GM18858 (cell line): ENCODE data around the gene CDYL.

Experiments used
- ATAC-seq: cut with Tn5 transposase; IDR thresholded peaks from one replicate; pipeline ENCODE4 v1.9.1; 2021; ENCODE audit not compliant: unreplicated experiment

Gene CDYL

DNA sequence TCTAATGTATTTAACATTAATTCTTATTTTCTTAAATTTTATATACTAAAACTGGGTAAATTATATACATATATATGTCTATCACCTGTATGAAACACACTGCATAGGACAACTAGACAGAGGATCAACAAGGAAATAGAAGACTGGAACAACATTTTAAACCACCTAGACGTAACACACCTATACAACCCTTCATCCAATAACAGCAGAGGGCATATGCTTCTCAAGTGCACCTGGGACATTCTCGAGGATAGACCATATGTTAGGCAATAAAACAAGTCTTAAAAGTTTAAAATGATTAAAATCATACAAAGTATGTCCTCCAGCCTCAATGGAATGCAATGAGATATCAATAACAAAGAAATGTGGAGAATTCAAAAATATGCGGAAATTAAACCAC is 182.4 kb downstream of the CDYL start:
- no peak for ATAC-seq

DNA sequence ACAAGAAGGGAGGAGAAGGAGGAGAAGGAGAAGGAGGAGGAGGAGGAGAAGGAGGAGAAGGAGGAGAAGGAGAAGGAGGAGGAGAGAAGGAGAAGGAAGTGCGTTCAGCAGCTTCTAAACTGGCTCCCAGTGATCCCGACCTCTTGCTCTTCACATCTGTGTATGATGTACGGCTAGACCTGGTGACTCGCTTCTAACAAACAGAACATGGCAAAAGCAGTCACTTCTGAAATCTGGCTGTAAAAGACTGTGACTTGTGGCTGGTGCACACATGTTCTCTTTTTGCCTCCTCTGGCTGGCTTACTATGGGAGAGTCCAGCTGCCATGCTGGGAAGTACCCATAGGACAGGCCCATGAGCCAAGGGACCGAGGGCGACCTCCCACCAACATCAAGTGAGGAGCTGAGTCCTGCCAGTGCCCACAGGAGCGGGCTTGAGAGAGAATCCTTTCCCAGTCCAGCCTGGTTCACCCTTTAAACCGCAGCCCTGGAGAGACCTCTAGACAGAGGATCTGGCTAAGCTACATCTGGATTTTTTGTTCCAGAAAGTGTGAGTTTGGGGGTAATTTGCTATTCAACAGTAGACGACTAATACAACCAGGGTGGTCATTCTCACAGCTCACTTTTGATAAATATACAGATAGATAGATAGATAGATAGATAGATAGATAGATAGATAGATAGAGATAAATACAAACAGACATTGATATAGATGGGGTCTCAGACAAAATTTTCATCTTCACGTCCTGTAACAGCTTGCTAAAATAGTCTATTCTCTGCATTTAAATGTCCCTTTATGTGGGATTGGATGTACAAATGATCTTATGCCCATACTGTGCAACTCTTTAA is 185.3 kb downstream of the CDYL start:
- no peak for ATAC-seq

DNA sequence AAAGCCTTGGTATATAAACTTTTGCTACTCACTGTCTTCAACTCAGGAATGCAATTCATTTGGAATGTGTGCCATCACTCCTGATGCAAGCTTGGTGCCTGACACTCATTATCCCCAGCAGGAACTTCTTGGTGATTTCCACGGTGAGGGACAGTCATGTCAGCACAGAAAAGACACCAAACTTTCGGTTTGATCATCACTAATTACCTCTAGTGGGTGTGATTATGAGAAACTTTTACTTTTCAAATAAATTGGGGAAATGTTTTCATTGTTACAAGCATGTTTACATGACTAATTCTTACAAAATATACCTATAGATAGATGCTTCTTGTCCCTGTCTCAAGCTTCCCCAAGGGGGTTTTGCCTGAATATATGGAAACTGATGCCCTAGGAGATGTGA is 186.7 kb downstream of the CDYL start:
- no peak for ATAC-seq

DNA sequence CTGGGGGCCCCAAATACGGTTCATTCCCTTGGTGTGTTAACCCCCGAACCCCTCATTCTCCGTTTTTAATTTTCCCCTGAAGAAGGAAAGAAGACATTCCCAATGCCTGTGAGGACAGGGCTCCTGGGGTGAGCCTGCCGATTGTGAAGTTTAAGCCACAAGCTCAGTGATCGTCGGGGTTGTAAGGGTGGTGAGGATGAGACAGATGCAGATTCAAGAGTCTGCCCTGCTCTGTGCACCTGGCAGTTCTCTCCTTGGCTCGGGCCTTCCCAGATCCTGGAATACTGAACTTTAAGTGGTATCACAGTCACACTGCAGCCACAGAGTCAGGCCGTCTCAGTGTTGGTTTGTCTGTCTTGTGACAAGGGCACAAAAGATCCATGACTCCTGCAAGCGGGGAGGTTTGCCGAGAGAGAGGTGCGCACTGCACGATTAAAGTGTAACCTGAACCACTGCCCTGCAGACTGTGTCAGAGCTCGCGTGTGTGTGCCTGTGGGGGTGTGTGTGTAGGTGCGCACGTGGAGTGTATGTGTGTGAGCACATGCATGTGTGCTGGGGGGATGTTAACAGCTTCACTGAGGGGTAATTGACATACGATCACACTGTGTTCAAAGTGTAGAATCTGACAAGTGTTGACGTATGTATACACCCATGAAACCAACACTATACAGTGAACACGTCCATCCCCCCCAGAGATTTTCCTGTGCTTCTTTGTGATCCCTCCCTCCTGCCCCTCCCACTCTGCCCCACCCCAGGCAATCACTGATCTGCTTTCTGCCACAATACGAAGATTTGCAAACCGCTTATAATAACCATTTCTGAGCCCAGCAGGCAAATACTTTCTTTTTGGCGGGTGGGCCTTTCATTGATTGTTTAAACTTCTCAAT is 188.7 kb downstream of the CDYL start:
- ATAC-seq = no peak

DNA sequence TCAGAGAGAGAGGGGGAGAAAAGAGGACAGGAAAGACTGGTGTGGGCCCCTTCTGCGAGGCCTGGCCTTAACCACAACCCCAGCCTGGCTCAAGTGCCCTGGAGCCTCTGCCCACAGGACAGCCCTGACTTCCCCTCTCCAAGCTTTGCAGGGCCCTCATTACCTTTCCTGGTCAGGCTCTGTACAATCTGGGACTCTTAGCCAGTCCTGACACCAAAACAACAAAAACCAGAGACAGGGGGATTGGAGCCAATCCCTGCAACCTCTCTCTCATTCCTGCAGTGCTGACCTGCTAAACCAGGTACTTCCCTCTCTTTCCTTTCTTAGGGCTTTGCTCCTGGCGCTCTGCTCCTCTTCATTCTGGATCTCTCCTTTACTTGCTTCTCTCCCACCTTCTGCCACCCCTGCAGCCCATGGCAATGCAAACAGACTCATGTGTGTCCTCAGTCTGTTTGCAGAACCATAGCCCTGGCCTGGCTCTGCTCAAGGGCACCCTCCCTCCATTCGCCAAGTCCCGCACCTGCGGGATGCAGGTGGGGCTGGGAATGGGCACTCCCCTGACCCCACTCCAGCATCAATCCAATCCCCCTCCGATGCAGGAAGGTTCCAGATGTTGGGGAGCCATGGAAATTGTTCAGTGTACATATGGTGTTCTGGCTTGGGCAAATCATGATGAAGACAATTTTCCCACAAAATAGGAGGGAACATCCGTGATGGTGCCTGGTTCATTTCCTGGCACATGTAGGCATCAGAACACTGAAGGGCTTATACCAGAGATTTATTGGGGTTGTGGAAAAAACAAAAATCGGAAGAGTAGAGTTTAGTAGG is 189.6 kb downstream of the CDYL start:
- no peak for ATAC-seq

DNA sequence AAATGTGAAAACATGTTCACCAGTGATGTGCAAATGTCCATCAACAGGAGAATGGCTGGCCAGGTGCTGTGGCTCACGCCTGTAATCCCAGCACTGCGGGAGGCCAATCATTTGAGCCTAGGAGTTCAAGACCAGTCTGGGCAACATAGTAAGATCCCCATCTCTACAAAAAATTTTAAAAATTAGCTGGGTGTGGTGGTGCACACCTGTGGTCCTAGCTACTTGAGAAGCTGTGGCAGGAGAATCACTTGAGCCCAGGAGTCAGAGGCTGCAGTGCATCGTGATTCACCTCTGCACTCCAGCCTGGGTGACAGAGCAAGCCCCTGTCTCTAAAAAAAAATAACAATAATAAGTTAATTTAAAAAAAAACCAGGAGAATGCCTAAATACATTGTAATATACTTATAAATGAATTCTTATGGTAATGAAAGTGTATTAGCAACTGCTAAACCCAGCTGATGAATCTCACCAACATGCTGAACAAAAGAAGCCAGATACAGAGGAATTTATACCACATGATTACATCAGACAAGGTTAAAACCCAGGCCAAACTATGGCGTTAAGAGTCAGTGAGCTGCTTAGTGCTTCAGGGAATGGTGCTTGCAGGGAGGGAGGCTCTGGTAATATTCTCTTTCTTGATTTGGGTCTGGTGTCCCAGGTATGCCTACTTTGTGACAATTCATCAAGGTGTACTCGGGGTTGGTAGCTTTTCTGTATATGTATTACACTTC is 191.3 kb downstream of the CDYL start:
- no peak for ATAC-seq

DNA sequence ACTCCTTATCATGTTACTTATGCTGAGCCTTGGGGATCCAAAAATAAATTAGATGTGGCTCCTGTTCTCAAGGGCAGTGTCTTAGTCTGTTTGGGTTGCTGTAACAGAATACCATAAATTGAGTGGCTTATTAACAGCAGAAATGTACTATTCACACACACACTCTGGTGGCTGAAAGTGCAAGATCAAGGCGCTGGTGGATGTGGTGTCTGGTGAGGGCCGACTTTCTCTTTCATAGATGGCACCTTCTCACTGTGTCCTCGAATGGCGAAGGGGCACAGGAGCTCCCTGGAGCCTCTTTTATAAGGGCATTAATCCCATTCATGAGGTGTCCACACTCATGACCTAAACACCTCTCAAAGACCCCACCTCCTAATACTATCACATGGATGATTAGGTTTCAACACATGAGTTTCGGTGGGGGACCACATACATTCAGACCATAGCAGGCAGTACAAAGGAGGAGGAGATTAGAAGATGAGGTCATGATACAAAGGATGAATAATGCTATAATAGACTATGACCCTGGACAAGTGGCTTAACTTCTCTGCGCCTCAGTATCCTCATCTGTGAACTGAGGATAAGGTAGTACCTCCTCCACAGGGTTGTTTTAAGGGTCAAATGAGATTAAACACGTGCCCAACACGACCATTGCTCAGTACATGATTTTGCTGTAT is 193.5 kb downstream of the CDYL start:
- no peak for ATAC-seq

DNA sequence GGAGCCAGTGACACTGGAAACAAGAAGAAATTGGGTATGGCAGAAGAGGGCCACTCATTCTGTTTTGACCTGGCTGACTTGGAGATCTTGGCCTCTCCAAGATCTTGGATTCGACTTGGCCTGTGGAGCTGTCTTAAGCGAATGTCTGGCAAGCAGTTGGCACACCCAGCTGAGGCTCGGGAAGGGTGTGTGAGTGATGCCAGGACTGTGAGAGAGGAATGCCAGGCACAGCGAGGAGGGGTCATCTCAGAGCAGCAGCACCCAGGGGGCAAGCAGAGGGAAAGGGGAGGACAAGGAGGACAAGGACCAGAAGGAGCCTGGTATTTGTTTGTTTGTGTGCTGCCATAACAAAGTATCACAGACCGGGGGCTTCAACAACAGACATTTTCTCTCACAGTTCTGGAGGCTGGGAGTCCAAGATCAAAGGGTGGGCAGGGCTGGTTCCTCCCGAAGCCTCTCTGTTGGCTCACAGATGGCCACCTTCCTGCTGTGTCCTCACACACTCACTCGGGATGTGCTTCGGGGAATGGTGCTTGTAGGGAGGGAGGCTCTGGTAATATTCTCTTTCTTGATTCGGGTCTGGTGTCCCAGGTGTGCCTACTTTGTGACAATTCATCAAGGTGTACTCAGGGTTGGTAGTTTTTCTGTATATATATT is 194.7 kb downstream of the CDYL start:
- no peak for ATAC-seq

DNA sequence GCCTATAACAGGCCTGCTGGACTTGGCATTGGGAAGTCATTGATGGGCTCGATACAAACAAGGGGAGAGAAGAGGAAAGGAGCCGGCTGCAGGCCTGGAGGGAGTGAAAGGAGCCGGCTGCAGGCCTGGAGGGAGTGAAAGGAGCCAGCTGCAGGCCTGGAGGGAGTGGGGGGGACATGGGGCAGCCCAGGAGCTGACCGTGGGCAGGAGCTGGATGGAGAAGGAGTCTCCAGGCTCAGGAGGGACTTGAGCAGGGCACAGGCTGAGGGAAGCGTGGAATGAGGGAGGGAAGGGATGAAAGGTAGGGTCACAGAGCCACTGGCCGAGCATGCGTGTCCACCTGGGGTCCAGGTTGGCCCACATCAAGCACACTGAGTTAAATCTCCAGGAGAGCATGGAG is 195.6 kb downstream of the CDYL start:
- no peak for ATAC-seq

DNA sequence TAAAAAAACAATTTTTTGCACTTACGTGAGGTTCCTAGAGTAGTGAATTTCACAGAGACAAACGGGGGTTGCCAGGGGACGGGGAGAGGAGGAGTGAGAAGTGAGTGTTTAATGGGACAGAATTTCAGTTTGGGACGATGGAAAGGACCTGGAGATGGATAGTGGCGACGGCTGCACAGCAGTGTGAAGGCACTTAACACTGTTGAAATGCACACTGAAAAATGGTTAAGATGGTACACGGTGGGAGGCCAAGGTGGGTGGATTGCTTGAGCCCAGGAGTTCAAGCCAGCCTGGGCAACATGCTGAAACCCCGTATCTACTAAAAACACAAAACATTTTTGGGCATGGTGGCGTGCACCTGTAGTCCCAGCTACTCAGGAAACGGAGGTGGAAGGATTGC is 196.2 kb downstream of the CDYL start:
- no peak for ATAC-seq

DNA sequence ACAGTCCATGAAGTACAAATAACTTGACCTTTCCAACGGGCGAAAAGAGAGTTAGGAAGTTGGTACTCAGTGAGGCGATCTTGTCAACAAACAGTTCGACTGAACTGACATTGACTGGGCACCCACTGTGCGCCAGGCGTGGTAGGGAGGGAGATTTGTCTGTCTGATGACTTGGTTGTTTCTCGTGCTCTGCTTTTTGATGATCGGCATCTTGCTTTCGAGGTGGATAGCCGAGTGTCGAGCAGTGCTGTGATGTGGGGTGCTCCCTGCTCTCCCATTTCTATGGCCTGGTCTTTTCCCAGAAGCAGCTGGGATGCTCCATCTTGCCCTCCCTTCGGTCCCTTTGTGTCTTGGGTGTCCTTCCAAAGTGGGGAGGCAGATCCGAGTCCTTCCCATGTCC is 197.2 kb downstream of the CDYL start:
- ATAC-seq = no peak

DNA sequence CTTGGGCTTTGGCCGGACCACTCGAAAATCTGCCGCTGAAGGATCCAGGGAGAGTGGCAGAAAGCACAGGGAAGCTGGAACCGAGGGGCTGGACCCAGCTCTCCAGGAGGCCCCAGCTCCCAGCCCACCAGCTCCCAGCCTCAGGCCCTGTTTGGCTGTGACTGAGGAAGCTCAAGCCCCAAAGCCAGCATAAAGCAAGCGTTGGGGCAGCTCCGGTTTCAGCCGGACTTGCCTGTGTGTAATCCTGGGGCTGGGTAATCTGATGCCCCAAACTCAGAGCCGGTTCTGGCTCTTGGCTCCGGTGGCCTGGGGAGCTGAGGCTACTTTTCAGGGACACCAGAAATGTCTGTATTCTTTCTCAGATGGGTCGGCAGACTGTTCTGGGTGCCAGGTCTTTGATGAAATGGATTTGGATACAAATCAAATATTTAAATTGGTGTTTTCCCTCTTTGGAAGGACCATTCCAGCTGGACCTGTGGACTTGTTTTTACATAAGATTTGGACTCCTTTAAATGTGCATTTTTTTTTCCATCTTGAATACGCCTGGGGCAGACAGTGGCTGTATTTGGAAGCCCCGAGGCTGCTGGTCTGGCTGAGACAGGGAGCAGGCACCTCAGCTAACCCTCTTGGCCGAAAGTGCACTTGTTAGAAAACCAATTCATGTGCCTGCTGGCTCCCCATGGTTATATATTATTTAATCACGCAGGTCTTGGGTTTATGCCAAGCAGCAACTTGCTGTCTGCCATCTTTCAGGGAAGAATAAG is 198.0 kb downstream of the CDYL start:
- ATAC-seq = no peak

DNA sequence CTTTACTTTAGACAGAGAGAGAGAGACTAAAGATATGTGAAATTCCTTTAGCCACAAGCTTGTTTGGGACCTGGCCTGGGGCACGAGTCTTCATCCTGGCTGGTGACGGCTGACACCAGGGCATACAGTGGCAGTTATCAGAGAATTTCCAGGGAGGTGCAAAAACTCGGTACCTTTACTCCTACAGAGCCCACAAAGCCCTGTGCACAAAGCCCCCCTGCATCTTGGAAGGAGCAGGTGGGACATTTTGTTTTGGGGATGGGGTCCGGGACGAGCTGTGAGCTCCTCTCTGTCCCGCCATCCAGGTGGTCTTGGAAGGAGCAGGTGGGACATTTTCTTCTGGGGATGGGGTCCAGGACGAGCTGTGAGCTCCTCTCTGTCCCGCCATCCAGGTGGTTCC is 198.8 kb downstream of the CDYL start:
- ATAC-seq = no peak

DNA sequence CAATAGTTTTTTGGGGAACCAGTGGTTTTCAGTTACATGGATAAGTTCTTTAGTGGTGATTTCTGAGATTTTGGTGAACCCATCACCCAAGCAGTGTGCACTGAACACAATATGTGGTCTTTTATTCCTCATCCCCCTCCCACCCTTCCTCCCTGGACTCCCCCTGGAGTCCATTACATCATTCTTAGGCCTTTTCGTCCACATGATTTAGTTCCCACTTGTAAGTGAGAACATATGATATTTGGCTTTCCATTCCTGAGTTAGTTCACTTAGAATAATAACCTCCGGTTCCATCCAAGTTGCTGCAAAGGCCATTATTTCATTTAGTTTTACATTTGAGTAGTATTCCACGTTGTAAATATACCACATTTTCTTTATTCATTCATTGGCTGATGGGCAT is 199.3 kb downstream of the CDYL start:
- ATAC-seq = no peak

DNA sequence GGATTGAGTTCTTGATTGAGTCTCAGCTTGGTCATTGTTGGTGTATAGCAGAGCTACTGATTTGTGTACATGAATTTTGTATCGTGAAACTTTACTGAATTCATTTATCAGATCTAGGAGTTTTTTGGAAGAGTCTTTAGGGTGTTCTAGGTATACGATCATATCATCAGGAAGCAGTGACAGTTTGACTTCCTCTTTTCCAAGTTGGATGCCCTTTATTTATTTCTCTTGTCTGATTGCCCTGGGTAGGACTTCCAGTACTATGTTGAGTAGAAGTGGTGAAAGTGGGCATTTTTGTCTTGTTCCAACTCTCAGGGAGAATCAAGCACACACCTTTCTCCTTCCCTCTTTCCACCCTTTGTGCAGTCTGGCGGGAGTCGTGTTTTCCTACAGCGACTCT is 201.3 kb downstream of the CDYL start:
- ATAC-seq = no peak

DNA sequence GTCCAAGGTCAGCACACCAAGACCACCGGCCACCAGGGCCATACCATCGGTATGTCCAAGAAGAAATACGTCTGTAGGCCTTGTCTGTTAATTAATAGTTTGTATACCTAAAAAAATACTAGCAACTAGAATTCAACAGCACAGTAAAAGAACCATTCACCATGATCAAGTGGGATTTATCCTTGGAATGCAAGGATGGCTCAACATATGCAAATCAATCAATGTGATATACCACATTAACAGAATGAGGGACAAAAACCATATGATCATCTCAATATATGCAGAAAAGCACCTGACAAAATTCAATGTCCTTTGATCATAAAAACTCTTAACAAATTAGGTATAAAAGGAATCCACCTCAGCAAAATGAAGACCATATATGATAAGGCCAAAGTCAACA is 203.2 kb downstream of the CDYL start:
- ATAC-seq = no peak

DNA sequence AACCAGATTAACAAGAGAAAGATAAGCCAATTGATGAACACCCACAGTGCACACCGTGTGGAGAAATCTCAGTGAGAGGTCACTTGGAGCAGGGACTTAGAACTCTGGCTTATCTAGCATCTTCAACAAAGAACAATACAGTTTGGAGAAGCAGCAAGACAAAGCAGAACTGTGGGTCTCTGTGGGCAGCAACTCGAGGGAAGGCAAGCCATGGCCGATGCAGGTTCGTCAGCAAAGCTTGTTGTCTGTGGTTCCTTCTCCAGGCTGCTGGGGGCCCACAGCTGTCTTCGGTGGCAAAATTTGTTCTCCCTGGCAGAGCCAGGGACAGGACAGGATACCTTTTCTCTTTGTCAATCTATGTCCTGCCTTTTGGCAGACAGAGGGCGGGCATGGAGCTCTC is 205.6 kb downstream of the CDYL start:
- ATAC-seq = no peak

DNA sequence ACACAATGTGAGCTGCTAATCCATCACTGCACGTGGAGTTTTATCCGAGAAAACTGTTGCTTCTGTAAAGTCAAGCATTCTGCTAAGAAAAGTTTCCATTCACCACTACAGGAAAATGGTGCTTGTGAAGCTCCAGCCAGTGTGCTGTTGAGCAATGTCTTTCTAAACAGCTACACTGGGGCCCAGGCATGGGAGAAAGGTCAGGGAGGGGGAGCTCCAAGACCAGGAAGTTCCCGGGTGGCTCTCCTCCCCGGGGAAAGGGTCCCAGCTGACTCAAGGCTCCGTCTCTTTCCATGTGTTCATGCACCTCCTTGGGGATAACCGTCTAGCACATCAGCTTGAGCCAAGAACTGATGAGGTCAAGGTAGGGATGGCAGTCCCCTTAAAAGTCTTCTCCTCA is 207.1 kb downstream of the CDYL start:
- ATAC-seq = no peak

DNA sequence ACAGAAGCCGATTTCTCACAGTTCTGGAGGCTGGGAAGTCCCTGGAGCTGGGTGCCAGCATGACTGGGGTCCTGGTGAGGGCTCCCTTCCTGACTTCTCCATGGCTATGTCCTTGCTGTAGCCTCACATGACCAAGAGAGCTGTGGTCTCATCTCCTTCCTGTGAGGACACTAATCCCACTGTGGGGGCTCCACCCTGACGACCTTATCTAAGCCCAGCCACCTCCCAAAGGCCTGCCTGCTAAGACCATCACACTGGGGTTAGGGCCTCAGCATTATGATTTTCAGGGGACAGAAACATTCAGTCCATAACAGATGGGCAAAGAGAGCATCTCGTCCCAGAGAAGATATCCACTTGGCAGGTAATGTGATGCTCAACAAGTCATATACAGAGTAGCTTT is 210.8 kb downstream of the CDYL start:
- no peak for ATAC-seq
